ENCODE measurements around the gene SDK1.

DNA sequence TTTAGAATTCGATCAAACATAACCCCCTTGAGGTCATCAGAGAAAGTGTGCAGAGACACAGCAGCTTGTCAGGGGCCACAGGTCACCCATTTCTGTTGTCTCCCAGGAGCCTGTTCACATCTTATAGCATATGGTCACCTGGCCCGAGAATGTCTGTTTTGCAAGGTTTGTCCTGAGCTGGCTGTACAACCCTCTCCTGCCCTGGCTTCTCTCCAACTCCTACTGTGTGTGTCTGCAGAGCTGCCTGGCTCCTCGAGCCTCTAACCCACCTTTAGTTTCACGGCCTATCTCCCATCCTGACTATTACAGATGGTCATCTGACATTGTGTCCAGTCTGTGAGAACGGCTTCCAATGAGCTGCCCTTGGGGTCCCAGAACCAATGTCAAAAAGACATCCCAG lies 683.4 kb downstream of the SDK1 start:
- TF ChIP-seq, protein P1, sequence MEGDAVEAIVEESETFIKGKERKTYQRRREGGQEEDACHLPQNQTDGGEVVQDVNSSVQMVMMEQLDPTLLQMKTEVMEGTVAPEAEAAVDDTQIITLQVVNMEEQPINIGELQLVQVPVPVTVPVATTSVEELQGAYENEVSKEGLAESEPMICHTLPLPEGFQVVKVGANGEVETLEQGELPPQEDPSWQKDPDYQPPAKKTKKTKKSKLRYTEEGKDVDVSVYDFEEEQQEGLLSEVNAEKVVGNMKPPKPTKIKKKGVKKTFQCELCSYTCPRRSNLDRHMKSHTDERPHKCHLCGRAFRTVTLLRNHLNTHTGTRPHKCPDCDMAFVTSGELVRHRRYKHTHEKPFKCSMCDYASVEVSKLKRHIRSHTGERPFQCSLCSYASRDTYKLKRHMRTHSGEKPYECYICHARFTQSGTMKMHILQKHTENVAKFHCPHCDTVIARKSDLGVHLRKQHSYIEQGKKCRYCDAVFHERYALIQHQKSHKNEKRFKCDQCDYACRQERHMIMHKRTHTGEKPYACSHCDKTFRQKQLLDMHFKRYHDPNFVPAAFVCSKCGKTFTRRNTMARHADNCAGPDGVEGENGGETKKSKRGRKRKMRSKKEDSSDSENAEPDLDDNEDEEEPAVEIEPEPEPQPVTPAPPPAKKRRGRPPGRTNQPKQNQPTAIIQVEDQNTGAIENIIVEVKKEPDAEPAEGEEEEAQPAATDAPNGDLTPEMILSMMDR (IDR thresholded peaks at IDR 0.05): no peak
- no peak for TF ChIP-seq POLR2A (IDR thresholded peaks at IDR 0.05)

All from uterus (tissue), 2 donors.